ENCODE results near the gene KRTAP3-1. TPM values are rescaled to one million over a fixed set of nuclear protein-coding genes. Genes with fewer than 3 reads are reported as not detected.
A peak's percentile ranks its signal among the peaks of the same experiment; 100 is the strongest.
"Not testable (repeated sequence)": the region's sequence is repeated elsewhere in the genome, so short reads cannot be mapped to it uniquely, and the experiment has no call there.

The KRTAP3-1 gene
- total and polyA plus RNA-seq, 4 experiments from 2014 or later = not detected

DNA sequence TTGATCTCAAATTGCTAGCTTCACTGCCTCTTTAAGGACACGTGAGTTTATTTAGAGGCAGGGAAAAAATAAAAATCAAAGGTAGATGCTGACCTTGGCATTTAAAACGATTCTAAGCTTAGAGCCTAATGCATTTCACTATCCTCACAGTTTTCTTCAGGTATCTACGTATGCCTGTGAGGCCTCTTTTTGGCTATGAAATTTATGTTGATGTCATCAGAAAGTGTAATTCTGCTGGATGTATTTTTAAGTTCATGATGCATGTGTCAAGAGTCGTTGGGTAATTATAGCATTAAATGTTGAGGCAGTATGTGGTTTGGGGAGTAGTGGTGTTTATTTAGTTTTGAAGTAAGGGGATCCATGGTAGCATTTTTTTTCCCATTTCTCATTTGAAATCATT lies 5.0 kb downstream of the KRTAP3-1 start:
- Mint-ChIP-seq H3K36me3 (no peaks in the 10 kb centered on the region), H3K4me3 (no peak overlapping the region), H3K27me3 (peaks cover 23% of the 10 kb centered on the region in 2 donors), H3K9me3 (no peaks in the 10 kb centered on the region), H3K4me1 (no peaks in the 10 kb centered on the region), H3K27ac (no peak overlapping the region)
- Histone ChIP-seq H3K27ac (ENCODE audit: low read depth, low read length) (no peak overlapping the region), H3K4me3 (ENCODE audit: low read length in 2 of 2) (no peak overlapping the region), H3K36me3 (ENCODE audit: insufficient read depth, low read length) (no peaks in the 10 kb centered on the region), H3K4me1 (ENCODE audit: insufficient read depth, low read length) (no peaks in the 10 kb centered on the region), H3K27me3 (ENCODE audit: insufficient read depth, low read length) (no peaks in the 10 kb centered on the region), H3K9me3 (ENCODE audit: control insufficient read depth in 1 of 2, low read length in 2 of 2) (no peaks in the 10 kb centered on the region)
- intact Hi-C loops (cut with micrococcal nuclease) = no loop called here
- ChIA-PET POLR2A (ENCODE audit: partially characterized antibody) (no interaction called here), CTCF (ENCODE audit: partially characterized antibody) (no interaction called here)
- no peak for DNase-seq

DNA sequence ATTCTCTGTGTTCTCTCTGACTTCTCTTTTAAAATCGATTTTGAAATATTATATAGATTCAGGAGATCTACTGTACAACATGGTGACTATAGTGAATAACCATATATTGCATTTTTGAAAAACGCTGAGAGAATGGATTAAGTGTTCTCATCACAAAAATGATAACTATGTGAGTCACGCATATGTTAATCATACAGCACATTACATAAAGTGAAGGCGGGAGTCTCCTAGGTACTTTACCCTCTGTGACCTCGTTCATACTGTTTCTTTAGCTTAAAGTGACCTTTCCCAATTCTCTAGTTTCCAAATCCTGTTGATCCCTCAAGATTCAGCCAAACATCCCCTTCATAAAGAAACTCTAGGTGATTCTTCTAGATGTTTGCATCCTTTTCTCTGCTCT lies 6.1 kb downstream of the KRTAP3-1 start:
- Mint-ChIP-seq H3K4me3 (no peak overlapping the region), H3K36me3 (no peaks in the 10 kb centered on the region), H3K27ac (no peak overlapping the region), H3K9me3 (no peaks in the 10 kb centered on the region), H3K4me1 (no peaks in the 10 kb centered on the region), H3K27me3 (peaks cover 23 to 25% of the 10 kb centered on the region in 2 donors)
- no peaks in the 10 kb centered on the region for H3K4me1 ChIP-seq (ENCODE audit: insufficient read depth, low read length)
- H3K9me3 ChIP-seq (ENCODE audit: control insufficient read depth in 1 of 2, low read length in 2 of 2) = no peaks in the 10 kb centered on the region
- ChIA-PET POLR2A (ENCODE audit: partially characterized antibody) (no interaction called here), CTCF (ENCODE audit: partially characterized antibody) (no interaction called here)
- intact Hi-C loops (cut with micrococcal nuclease) = no loop called here
- no peaks in the 10 kb centered on the region for H3K27me3 ChIP-seq (ENCODE audit: insufficient read depth, low read length)
- H3K36me3 ChIP-seq (ENCODE audit: insufficient read depth, low read length) = no peaks in the 10 kb centered on the region
- H3K27ac ChIP-seq (ENCODE audit: low read depth, low read length) = no peak overlapping the region
- no peak overlapping the region for H3K4me3 ChIP-seq (ENCODE audit: low read length in 2 of 2)
- DNase-seq = no peak

DNA sequence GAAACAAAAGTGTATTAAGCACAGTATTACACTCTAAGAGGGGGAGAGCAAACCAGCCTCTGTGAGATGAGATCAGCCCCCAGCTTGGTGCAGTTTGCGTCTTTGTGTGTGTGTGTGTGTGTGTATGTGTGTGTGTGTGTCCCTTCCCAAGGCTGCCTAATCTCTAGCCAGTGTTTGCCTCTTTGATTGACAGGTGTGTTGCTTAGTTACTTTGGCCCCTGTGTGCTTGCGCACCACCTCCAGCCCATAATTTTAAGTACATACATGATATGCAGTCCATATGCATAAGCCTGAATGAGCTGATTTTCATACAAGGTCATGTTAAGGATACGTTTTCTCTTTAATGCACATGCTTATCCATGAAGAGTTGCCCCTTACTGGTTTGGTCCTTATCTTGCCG lies 7.1 kb downstream of the KRTAP3-1 start:
- Histone ChIP-seq H3K4me1 (ENCODE audit: insufficient read depth, low read length) (no peaks in the 10 kb centered on the region), H3K27me3 (ENCODE audit: insufficient read depth, low read length) (no peaks in the 10 kb centered on the region), H3K27ac (ENCODE audit: low read depth, low read length) (no peak overlapping the region), H3K9me3 (ENCODE audit: control insufficient read depth in 1 of 2, low read length in 2 of 2) (no peaks in the 10 kb centered on the region), H3K4me3 (ENCODE audit: low read length in 2 of 2) (no peak overlapping the region), H3K36me3 (ENCODE audit: insufficient read depth, low read length) (no peaks in the 10 kb centered on the region)
- Mint-ChIP-seq H3K27me3 (peaks cover 32 to 33% of the 10 kb centered on the region in 2 donors), H3K9me3 (no peaks in the 10 kb centered on the region), H3K4me3 (no peak overlapping the region), H3K27ac (no peak overlapping the region), H3K36me3 (no peaks in the 10 kb centered on the region), H3K4me1 (no peaks in the 10 kb centered on the region)
- POLR2A ChIA-PET (ENCODE audit: partially characterized antibody) = no interaction called here
- DNase-seq = no peak
- CTCF ChIA-PET (ENCODE audit: partially characterized antibody) = no interaction called here
- intact Hi-C loops (cut with micrococcal nuclease) = no loop called here

DNA sequence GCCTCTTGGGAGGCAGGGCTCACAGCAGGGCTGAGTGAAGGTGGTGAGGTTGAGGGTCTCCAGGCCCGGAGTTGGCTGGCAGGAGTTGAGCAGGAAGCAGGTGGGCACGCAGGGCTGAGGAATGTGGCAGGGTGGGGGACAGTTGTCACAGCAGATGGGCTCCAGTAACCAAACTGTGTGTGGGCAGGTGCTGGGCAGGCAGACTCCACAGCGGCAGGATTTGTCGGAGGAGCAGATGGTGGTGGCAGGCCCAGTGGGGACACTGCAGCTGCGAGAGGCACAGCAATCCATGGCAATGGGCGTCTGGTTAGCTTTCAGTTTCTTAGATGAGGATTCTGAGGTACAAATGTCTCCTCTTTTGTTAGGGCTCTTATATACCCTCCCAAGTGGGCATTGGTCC lies 9.4 kb downstream of the KRTAP3-1 start, which contains the start of gene KRTAP3-2:
Gene KRTAP3-2, minus strand, starts transcription at position 344 of the 400 bp plus-strand sequence. Its CDS starts 53 bp downstream, at position 291.
- POLR2A ChIA-PET (ENCODE audit: partially characterized antibody); CTCF ChIA-PET (ENCODE audit: partially characterized antibody); H3K36me3 Mint-ChIP-seq; H3K36me3 ChIP-seq (ENCODE audit: insufficient read depth, low read length); H3K4me3 ChIP-seq (ENCODE audit: low read length in 2 of 2); DNase-seq; H3K4me1 ChIP-seq (ENCODE audit: insufficient read depth, low read length); H3K27ac ChIP-seq (ENCODE audit: low read depth, low read length); intact Hi-C loops (cut with micrococcal nuclease); H3K27me3 ChIP-seq (ENCODE audit: insufficient read depth, low read length); H3K4me1 Mint-ChIP-seq; H3K9me3 Mint-ChIP-seq; H3K9me3 ChIP-seq (ENCODE audit: control insufficient read depth in 1 of 2, low read length in 2 of 2); H3K27ac Mint-ChIP-seq: not testable (repeated sequence)
- Mint-ChIP-seq H3K4me3 (peak within 1 kb of the TSS in 1 of 8 donors; percentile 17), H3K27me3 (peaks cover 37 to 41% of the 10 kb centered on the region in 2 donors)

DNA sequence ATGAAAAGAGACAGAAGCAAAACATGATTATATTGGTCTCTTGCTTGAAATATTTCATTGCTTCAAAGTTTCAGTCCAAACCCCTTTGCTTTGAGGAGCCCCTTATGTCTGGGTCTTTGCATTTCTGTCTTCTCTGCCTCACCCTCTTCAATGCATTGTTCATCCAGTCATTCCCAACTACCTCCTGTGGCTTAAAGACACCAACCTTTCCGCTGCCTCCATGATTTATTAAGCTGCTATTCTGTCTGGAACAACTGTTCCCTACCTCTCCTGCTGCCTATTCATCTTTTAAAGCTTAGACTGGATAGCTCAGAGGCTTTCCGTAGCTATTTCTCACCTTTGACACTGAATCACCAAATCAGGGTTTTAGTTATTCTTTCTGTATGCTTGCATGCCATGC lies 11.6 kb downstream of the KRTAP3-1 start:
- ChIA-PET POLR2A (ENCODE audit: partially characterized antibody) (no interaction called here), CTCF (ENCODE audit: partially characterized antibody) (interaction anchor here (0.6 to 1.2 kb wide), 2 partner anchors 25 to 34 kb away, joined by 3 to 4 read pairs; no protein-coding TSS in a partner anchor)
- no peak for DNase-seq
- H3K4me3 ChIP-seq (ENCODE audit: low read length in 2 of 2) = no peak overlapping the region
- no peak overlapping the region for H3K4me3 Mint-ChIP-seq
- H3K4me1 Mint-ChIP-seq = peaks cover 0 to 1% (median 0%) of the 10 kb centered on the region in 4 donors
- peaks cover 4% of the 10 kb centered on the region for H3K27me3 ChIP-seq (ENCODE audit: insufficient read depth, low read length)
- no peaks in the 10 kb centered on the region for H3K36me3 Mint-ChIP-seq
- no peaks in the 10 kb centered on the region for H3K4me1 ChIP-seq (ENCODE audit: insufficient read depth, low read length)
- no peak overlapping the region for H3K27ac ChIP-seq (ENCODE audit: low read depth, low read length)
- H3K27ac Mint-ChIP-seq = no peak overlapping the region
- H3K9me3 Mint-ChIP-seq = peaks cover 0 to 2% (median 0%) of the 10 kb centered on the region in 8 donors
- intact Hi-C loops (cut with micrococcal nuclease) = no loop called here
- no peaks in the 10 kb centered on the region for H3K9me3 ChIP-seq (ENCODE audit: control insufficient read depth in 1 of 2, low read length in 2 of 2)
- H3K27me3 Mint-ChIP-seq = peaks cover 42 to 44% of the 10 kb centered on the region in 2 donors
- no peaks in the 10 kb centered on the region for H3K36me3 ChIP-seq (ENCODE audit: insufficient read depth, low read length)

DNA sequence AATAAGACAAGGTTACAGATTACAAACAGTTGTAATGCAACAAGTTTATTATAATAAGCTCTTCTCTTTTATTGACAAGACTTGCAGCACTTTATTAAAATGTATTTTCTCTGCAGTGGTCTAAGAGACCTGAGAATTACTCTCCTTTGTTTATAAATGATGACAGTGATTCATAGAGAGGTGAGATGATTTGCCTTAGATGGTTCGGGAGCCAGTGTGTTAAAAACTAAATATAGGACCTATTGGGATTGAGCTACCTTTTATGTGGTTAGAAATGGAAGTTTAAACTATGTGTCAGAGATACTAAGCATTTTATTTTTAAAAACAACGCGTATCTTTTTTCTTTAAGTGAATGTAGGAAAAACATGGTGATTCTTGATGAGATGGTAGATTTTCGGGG lies 12.1 kb downstream of the KRTAP3-1 start:
- no peak overlapping the region for H3K4me3 Mint-ChIP-seq
- peaks cover 0 to 1% (median 0%) of the 10 kb centered on the region in 4 donors for H3K4me1 Mint-ChIP-seq
- CTCF ChIA-PET (ENCODE audit: partially characterized antibody) = interaction anchor here (0.6 to 1.2 kb wide), 2 partner anchors 24 to 33 kb away, joined by 3 to 4 read pairs; no protein-coding TSS in a partner anchor
- H3K27me3 Mint-ChIP-seq = peaks cover 46 to 49% of the 10 kb centered on the region in 2 donors
- no peak overlapping the region for H3K27ac ChIP-seq (ENCODE audit: low read depth, low read length)
- DNase-seq = no peak
- intact Hi-C loops (cut with micrococcal nuclease) = no loop called here
- H3K9me3 Mint-ChIP-seq = peaks cover 0 to 2% (median 0%) of the 10 kb centered on the region in 8 donors
- POLR2A ChIA-PET (ENCODE audit: partially characterized antibody) = no interaction called here
- H3K4me1 ChIP-seq (ENCODE audit: insufficient read depth, low read length) = no peaks in the 10 kb centered on the region
- no peaks in the 10 kb centered on the region for H3K9me3 ChIP-seq (ENCODE audit: control insufficient read depth in 1 of 2, low read length in 2 of 2)
- H3K27ac Mint-ChIP-seq = no peak overlapping the region
- H3K27me3 ChIP-seq (ENCODE audit: insufficient read depth, low read length) = peaks cover 5% of the 10 kb centered on the region
- H3K36me3 Mint-ChIP-seq = no peaks in the 10 kb centered on the region
- H3K36me3 ChIP-seq (ENCODE audit: insufficient read depth, low read length) = no peaks in the 10 kb centered on the region
- no peak overlapping the region for H3K4me3 ChIP-seq (ENCODE audit: low read length in 2 of 2)

DNA sequence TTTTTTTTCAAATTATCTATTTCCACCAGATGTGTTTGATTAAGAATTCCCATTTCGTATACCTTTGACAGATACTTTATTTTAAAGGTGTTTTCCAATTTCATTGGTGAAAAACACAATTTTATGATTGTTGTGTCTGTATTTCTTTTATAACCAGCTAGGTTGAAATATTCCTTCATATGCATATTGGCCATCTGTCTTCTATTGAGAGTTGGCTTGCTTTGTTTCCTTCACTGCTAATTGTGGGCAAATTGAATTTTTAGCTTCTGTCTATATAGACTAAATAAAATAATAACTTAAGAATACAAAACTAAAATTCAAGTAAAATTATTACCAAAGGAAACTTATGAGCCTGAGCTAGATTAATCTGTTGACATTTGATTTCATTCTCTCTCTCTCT lies 13.8 kb downstream of the KRTAP3-1 start:
- POLR2A ChIA-PET (ENCODE audit: partially characterized antibody) = interaction anchor here (0.7 kb wide), 1 partner anchor 11 kb away, joined by 3 read pairs; no protein-coding TSS in a partner anchor
- Histone ChIP-seq H3K36me3 (ENCODE audit: insufficient read depth, low read length) (no peaks in the 10 kb centered on the region), H3K9me3 (ENCODE audit: control insufficient read depth in 1 of 2, low read length in 2 of 2) (no peaks in the 10 kb centered on the region), H3K27ac (ENCODE audit: low read depth, low read length) (no peak overlapping the region), H3K4me3 (ENCODE audit: low read length in 2 of 2) (no peak overlapping the region), H3K4me1 (ENCODE audit: insufficient read depth, low read length) (no peaks in the 10 kb centered on the region), H3K27me3 (ENCODE audit: insufficient read depth, low read length) (peaks cover 5% of the 10 kb centered on the region)
- CTCF ChIA-PET (ENCODE audit: partially characterized antibody) = interaction anchor here (1.4 kb wide), 1 partner anchor 554 kb away, joined by 3 read pairs; no protein-coding TSS in a partner anchor
- peaks cover 0 to 2% (median 0%) of the 10 kb centered on the region in 8 donors for H3K9me3 Mint-ChIP-seq
- H3K4me1 Mint-ChIP-seq = peaks cover 0 to 1% (median 0%) of the 10 kb centered on the region in 4 donors
- DNase-seq = no peak
- H3K4me3 Mint-ChIP-seq = peak overlapping the region in 1 of 8 donors; percentile 33
- H3K27me3 Mint-ChIP-seq = peaks cover 43 to 53% of the 10 kb centered on the region in 2 donors
- no peak overlapping the region for H3K27ac Mint-ChIP-seq
- intact Hi-C loops (cut with micrococcal nuclease) = no loop called here
- no peaks in the 10 kb centered on the region for H3K36me3 Mint-ChIP-seq
